K562 (cell line): ENCODE results near the gene PUM1. TPM values are rescaled to one million over a fixed set of nuclear protein-coding genes. Genes with fewer than 3 reads are reported as not detected.

Source experiments
- ARNT ChIP-seq, 2 experiments: fragments of 450-650 bp; IDR thresholded peaks; 2 replicates each; pipeline ENCODE4 v1.6.1; 2016; ENCODE audit warnings: mild to moderate bottlenecking in 1 of 2
- ELF4 ChIP-seq: fragments of 450-650 bp; formaldehyde crosslinking; IDR thresholded peaks from 2 replicates; pipeline ENCODE4 v1.4.0; 2022; ENCODE audit warnings: missing genetic modification characterization
- FOXK1 ChIP-seq: sonication (generic); formaldehyde crosslinking; IDR thresholded peaks from 2 replicates; pipeline ENCODE4 v1.8.0; 2022; ENCODE audit warnings: missing genetic modification reagents, mild to moderate bottlenecking, borderline replicate concordance
- GABPA ChIP-seq: fragments of 200-800 bp; sonication (Bioruptor generic); conservative IDR thresholded peaks from 2 replicates; pipeline ENCODE4 v1.6.1; 2016; ENCODE audit warnings: low read depth, missing genetic modification characterization, missing compliant biosample characterization
- GABPB1 ChIP-seq: sonication (generic); formaldehyde crosslinking; IDR thresholded peaks from 2 replicates; pipeline ENCODE4 v1.8.0; 2022; ENCODE audit warnings: mild to moderate bottlenecking, missing genetic modification reagents
- HOXB6 ChIP-seq: fragments of 250-450 bp; sonication (Bioruptor Pico); IDR thresholded peaks from 2 replicates; pipeline ENCODE4 v1.5.1; 2022; ENCODE audit warnings: mild to moderate bottlenecking, borderline replicate concordance
- MEIS2 ChIP-seq: fragments of 450-650 bp; IDR thresholded peaks from 2 replicates; pipeline ENCODE4 v1.6.1; 2014; ENCODE audit warnings: mild to moderate bottlenecking; ENCODE audit not compliant: partially characterized antibody
- TBL1XR1 ChIP-seq, 2 experiments: IDR thresholded peaks; 2 replicates each; pipeline ENCODE4 v1.6.1; 2012; ENCODE audit warnings: improper control_type of control experiment in 2 of 2, low read length in 2 of 2, mild to moderate bottlenecking in 1 of 2
- ZNF143 ChIP-seq: sonication (generic); formaldehyde crosslinking; IDR thresholded peaks from 2 replicates; pipeline ENCODE4 v1.9.0; 2022; ENCODE audit warnings: mild to moderate bottlenecking, missing genetic modification reagents
- ZNF232 ChIP-seq: sonication (generic); formaldehyde crosslinking; IDR thresholded peaks from 2 replicates; pipeline ENCODE4 v1.8.0; 2022; ENCODE audit warnings: mild to moderate bottlenecking, missing genetic modification reagents
- polyA plus RNA-seq, 8 experiments: library from polyadenylated mRNA; depleted of rRNA in 4 of 8; stranded (reverse) in 5 of 8; unstranded in 3 of 8; fragments of >200 nt; fragmentation: Nextera tagmentation in 2 of 8; fragmentation: Illumina TruSeq in 1 of 8; extraction: Ambion mirVana in 2 of 8; extraction: Trizol in 1 of 8; gene quantifications; 2 replicates each; pipeline versions ENCODE4 v1.2.1 to v1.2.3, GENCODE V29; 2011 to 2014; ENCODE audit warnings: inconsistent platforms in 1 of 8, missing spikeins in 1 of 8
- total RNA-seq, 7 experiments: library from RNA; depleted of rRNA in 6 of 7; stranded (reverse); fragments of >200 nt in 6 of 7; fragmentation: Illumina TruSeq in 2 of 7; extraction: Trizol in 2 of 7; gene quantifications; 2 replicates each; pipeline versions ENCODE4 v1.2.1 to v1.2.3, GENCODE V29; 2011 to 2021; ENCODE audit warnings: low replicate concordance in 1 of 7
- TF ChIP-seq, protein P1 (sequence below): sonication (generic); formaldehyde crosslinking; IDR thresholded peaks from 2 replicates; pipeline ENCODE4 v1.8.0; 2023; ENCODE audit warnings: mild to moderate bottlenecking, missing genetic modification reagents
- TF ChIP-seq, protein P2 (sequence below): fragments of 250-450 bp; sonication (Bioruptor Pico); IDR thresholded peaks from 2 replicates; pipeline ENCODE4 v1.8.0; 2022; ENCODE audit warnings: inconsistent platforms, mild to moderate bottlenecking, moderate library complexity, borderline replicate concordance
- TF ChIP-seq, protein P3 (sequence below): fragments of 450-650 bp; formaldehyde crosslinking; conservative IDR thresholded peaks from 2 replicates; pipeline ENCODE4 v1.4.0; 2022; ENCODE audit warnings: mild to moderate bottlenecking, missing genetic modification characterization
- TF ChIP-seq, protein P4 (sequence below), 2 experiments: fragments of 450-650 bp; formaldehyde crosslinking in 1 of 2; IDR thresholded peaks; 2 replicates each; pipeline versions ENCODE4 v1.4.0 to v1.6.1; 2014 to 2020; ENCODE audit warnings: mild to moderate bottlenecking in 2 of 2, borderline replicate concordance in 1 of 2, low read depth in 1 of 2

Gene PUM1
- total and polyA plus RNA-seq, 9 of the 15 experiments (the other 6 are each of a cell fraction or from before 2014, with no cell fraction given) = 37.7 to 104 (median 55.7) TPM

DNA sequence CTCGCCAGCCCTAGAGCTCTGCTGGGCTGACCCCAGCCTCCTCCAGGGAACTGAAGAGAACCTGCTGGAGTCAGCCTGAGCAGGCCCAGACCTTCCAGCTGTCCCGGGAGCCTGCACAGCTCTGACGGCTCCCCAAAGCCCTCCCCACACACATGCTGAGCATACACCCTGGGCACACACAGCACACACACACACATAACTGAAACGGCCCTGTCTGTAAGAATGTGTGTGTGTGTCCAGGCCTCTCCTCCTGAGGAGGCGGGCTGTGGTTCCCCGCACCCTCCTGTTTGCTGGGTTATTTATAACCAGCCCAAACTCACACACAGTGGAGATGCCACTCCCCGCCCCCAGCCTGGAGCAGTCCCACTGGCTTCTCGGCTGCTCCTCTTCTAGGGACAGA lies 177.1 kb downstream of the PUM1 start (continued):
- TF ChIP-seq, protein P1, sequence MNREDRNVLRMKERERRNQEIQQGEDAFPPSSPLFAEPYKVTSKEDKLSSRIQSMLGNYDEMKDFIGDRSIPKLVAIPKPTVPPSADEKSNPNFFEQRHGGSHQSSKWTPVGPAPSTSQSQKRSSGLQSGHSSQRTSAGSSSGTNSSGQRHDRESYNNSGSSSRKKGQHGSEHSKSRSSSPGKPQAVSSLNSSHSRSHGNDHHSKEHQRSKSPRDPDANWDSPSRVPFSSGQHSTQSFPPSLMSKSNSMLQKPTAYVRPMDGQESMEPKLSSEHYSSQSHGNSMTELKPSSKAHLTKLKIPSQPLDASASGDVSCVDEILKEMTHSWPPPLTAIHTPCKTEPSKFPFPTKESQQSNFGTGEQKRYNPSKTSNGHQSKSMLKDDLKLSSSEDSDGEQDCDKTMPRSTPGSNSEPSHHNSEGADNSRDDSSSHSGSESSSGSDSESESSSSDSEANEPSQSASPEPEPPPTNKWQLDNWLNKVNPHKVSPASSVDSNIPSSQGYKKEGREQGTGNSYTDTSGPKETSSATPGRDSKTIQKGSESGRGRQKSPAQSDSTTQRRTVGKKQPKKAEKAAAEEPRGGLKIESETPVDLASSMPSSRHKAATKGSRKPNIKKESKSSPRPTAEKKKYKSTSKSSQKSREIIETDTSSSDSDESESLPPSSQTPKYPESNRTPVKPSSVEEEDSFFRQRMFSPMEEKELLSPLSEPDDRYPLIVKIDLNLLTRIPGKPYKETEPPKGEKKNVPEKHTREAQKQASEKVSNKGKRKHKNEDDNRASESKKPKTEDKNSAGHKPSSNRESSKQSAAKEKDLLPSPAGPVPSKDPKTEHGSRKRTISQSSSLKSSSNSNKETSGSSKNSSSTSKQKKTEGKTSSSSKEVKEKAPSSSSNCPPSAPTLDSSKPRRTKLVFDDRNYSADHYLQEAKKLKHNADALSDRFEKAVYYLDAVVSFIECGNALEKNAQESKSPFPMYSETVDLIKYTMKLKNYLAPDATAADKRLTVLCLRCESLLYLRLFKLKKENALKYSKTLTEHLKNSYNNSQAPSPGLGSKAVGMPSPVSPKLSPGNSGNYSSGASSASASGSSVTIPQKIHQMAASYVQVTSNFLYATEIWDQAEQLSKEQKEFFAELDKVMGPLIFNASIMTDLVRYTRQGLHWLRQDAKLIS (CRISPR knock-in tag) = 0 out of 2 replicates have a peak, but pooled peaks have one; percentile 13
- TF ChIP-seq, protein P2, sequence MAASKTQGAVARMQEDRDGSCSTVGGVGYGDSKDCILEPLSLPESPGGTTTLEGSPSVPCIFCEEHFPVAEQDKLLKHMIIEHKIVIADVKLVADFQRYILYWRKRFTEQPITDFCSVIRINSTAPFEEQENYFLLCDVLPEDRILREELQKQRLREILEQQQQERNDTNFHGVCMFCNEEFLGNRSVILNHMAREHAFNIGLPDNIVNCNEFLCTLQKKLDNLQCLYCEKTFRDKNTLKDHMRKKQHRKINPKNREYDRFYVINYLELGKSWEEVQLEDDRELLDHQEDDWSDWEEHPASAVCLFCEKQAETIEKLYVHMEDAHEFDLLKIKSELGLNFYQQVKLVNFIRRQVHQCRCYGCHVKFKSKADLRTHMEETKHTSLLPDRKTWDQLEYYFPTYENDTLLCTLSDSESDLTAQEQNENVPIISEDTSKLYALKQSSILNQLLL (CRISPR knock-in tag) = no peak
- TF ChIP-seq GABPB1 (CRISPR knock-in tag) (no peak), HOXB6 (CRISPR knock-in tag) (no peak), ZNF143 (CRISPR knock-in tag) (no peak), GABPA (tag) (no peak), MEIS2 (peak; percentile 65), FOXK1 (CRISPR knock-in tag) (no peak), ELF4 (CRISPR knock-in tag) (no peak), ARNT (IDR thresholded peaks at IDR 0.05) (no peak), ZNF232 (no peak), TBL1XR1 (IDR thresholded peaks at IDR 0.05; ENCODE audit: low read length in 2 of 2) (no peak)
- TF ChIP-seq, protein P3, sequence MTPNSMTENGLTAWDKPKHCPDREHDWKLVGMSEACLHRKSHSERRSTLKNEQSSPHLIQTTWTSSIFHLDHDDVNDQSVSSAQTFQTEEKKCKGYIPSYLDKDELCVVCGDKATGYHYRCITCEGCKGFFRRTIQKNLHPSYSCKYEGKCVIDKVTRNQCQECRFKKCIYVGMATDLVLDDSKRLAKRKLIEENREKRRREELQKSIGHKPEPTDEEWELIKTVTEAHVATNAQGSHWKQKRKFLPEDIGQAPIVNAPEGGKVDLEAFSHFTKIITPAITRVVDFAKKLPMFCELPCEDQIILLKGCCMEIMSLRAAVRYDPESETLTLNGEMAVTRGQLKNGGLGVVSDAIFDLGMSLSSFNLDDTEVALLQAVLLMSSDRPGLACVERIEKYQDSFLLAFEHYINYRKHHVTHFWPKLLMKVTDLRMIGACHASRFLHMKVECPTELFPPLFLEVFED (CRISPR knock-in tag) = no peak
- TF ChIP-seq, protein P4, sequence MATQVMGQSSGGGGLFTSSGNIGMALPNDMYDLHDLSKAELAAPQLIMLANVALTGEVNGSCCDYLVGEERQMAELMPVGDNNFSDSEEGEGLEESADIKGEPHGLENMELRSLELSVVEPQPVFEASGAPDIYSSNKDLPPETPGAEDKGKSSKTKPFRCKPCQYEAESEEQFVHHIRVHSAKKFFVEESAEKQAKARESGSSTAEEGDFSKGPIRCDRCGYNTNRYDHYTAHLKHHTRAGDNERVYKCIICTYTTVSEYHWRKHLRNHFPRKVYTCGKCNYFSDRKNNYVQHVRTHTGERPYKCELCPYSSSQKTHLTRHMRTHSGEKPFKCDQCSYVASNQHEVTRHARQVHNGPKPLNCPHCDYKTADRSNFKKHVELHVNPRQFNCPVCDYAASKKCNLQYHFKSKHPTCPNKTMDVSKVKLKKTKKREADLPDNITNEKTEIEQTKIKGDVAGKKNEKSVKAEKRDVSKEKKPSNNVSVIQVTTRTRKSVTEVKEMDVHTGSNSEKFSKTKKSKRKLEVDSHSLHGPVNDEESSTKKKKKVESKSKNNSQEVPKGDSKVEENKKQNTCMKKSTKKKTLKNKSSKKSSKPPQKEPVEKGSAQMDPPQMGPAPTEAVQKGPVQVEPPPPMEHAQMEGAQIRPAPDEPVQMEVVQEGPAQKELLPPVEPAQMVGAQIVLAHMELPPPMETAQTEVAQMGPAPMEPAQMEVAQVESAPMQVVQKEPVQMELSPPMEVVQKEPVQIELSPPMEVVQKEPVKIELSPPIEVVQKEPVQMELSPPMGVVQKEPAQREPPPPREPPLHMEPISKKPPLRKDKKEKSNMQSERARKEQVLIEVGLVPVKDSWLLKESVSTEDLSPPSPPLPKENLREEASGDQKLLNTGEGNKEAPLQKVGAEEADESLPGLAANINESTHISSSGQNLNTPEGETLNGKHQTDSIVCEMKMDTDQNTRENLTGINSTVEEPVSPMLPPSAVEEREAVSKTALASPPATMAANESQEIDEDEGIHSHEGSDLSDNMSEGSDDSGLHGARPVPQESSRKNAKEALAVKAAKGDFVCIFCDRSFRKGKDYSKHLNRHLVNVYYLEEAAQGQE (IDR thresholded peaks at IDR 0.05; ENCODE audit: borderline replicate concordance) = peak; percentile 57
- TF ChIP-seq, protein P4 (CRISPR knock-in tag; IDR thresholded peaks at IDR 0.05; ENCODE audit: low read depth) = no peak
